SK-N-SH (cell line): ENCODE measurements around the gene LCN1. TPM values are rescaled to one million over a fixed set of nuclear protein-coding genes. Genes with fewer than 3 reads are reported as not detected.
A peak's percentile ranks its signal among the peaks of the same experiment; 100 is the strongest.

Source experiments
- CTCF ChIA-PET: fragments of 300-600, 350-600 bp; formaldehyde crosslinking; extraction: SDS; loops from one replicate; lab custom pipeline; 2021; lab: Yijun Ruan, JAX
- POLR2A ChIA-PET: fragments of 350-600 bp; sonication (Branson Sonifier 250); formaldehyde crosslinking; extraction: SDS; loops from one replicate; lab custom pipeline; 2020; ENCODE audit warnings: antibody characterized with exemption, inconsistent platforms; lab: Yijun Ruan, JAX
- DNase-seq: peaks from one replicate; pipeline ENCODE4 v3.0.0; 2012
- H2AFZ ChIP-seq: fragments of 200-600 bp; sonication (generic); 2 replicates; pipeline ENCODE4 v1.8.1; 2016; ENCODE audit warnings: antibody characterized with exemption, mild to moderate bottlenecking, low read depth
- H3F3A ChIP-seq: fragments of 200-600 bp; sonication (generic); replicated peaks from 2 replicates; pipeline ENCODE3; 2016; ENCODE audit warnings: antibody characterized with exemption, mild to moderate bottlenecking; ENCODE audit not compliant: insufficient read depth
- H3K27ac ChIP-seq, 2 experiments: fragments of 200-500 bp in 1 of 2; fragments of 200-600 bp in 1 of 2; sonication (Bioruptor generic) in 1 of 2; sonication (generic), shearing (Covaris generic) in 1 of 2; 2 replicates each; pipeline versions ENCODE4 v1.5.1 to v1.6.1; 2014 to 2016; ENCODE audit warnings: low read depth in 2 of 2, inconsistent platforms in 1 of 2, low read length in 1 of 2, mild to moderate bottlenecking in 1 of 2, mixed read lengths in 1 of 2
- H3K27me3 ChIP-seq: fragments of 200-600 bp; sonication (generic), shearing (Covaris generic); 2 replicates; pipeline ENCODE4 v1.6.1; 2016; ENCODE audit warnings: mixed run types; ENCODE audit not compliant: insufficient read depth
- H3K36me3 ChIP-seq, 2 experiments: fragments of 200-500 bp in 1 of 2; fragments of 200-600 bp in 1 of 2; sonication (Bioruptor generic) in 1 of 2; sonication (generic) in 1 of 2; replicated peaks in 1 of 2; 2 replicates each; pipeline versions ENCODE3 to v1.5.1; 2014 to 2016; ENCODE audit warnings: low read length in 1 of 2, mild to moderate bottlenecking in 1 of 2; ENCODE audit not compliant: insufficient read depth in 2 of 2, control insufficient read depth in 1 of 2
- H3K4me1 ChIP-seq, 2 experiments: fragments of 200-500 bp in 1 of 2; fragments of 200-600 bp in 1 of 2; sonication (Bioruptor generic) in 1 of 2; sonication (generic), shearing (Covaris generic) in 1 of 2; 2 replicates each; pipeline versions ENCODE4 v1.5.1 to v1.6.1; 2014 to 2016; ENCODE audit warnings: low read depth in 1 of 2, low read length in 1 of 2, mixed run types in 1 of 2; ENCODE audit not compliant: insufficient read depth in 2 of 2, control insufficient read depth in 1 of 2
- H3K4me2 ChIP-seq: fragments of 200-600 bp; sonication (generic), shearing (Covaris generic); 2 replicates; pipeline ENCODE4 v1.6.1; 2017; ENCODE audit warnings: mixed run types
- H3K4me3 ChIP-seq, 2 experiments: fragments of 200-500 bp in 1 of 2; fragments of 200-600 bp in 1 of 2; sonication (Bioruptor generic) in 1 of 2; sonication (generic), shearing (Covaris generic) in 1 of 2; 2 replicates each; pipeline versions ENCODE4 v1.5.1 to v1.8.1; 2014 to 2016; ENCODE audit warnings: low read depth in 2 of 2, inconsistent platforms in 1 of 2, low read length in 1 of 2, mild to moderate bottlenecking in 1 of 2, mixed read lengths in 1 of 2, moderate library complexity in 1 of 2
- H3K79me2 ChIP-seq: fragments of 200-600 bp; sonication (generic); 2 replicates; pipeline ENCODE4 v1.8.1; 2017; ENCODE audit warnings: mild to moderate bottlenecking; ENCODE audit not compliant: insufficient read depth
- H3K9ac ChIP-seq: fragments of 200-600 bp; sonication (generic); 2 replicates; pipeline ENCODE4 v1.6.1; 2017; ENCODE audit warnings: mixed run types
- H3K9me2 ChIP-seq: fragments of 200-600 bp; sonication (generic); 2 replicates; pipeline ENCODE4 v1.6.1; 2017; ENCODE audit warnings: mixed run types
- H3K9me3 ChIP-seq: fragments of 200-600 bp; sonication (generic); 2 replicates; pipeline ENCODE4 v1.6.1; 2017; ENCODE audit warnings: mixed run types, mild to moderate bottlenecking, moderate library complexity
- H4K20me1 ChIP-seq: fragments of 200-600 bp; sonication (generic); 2 replicates; pipeline ENCODE4 v1.6.1; 2017; ENCODE audit warnings: mild to moderate bottlenecking, mixed run types; ENCODE audit not compliant: insufficient read depth
- CHD2 ChIP-seq: fragments of 150-350 bp; IDR thresholded peaks from 2 replicates; pipeline ENCODE4 v1.6.1; 2018; ENCODE audit warnings: low read length; ENCODE audit not compliant: partially characterized antibody
- ELF1 ChIP-seq: IDR thresholded peaks from 2 replicates; pipeline ENCODE4 v1.4.0; 2012
- FOSL2 ChIP-seq: IDR thresholded peaks from 2 replicates; pipeline ENCODE4 v1.4.0; 2012; ENCODE audit warnings: low read depth, mild to moderate bottlenecking, moderate library complexity, borderline replicate concordance
- FOXM1 ChIP-seq: IDR thresholded peaks from 2 replicates; pipeline ENCODE4 v1.4.0; 2012; ENCODE audit warnings: low read depth, mild to moderate bottlenecking
- GATA2 ChIP-seq: sonication (generic); formaldehyde crosslinking; IDR thresholded peaks from 2 replicates; pipeline ENCODE4 v1.5.0; 2020; ENCODE audit warnings: mild to moderate bottlenecking, missing genetic modification reagents
- MXI1 ChIP-seq: IDR thresholded peaks from 2 replicates; pipeline ENCODE4 v1.6.1; 2012; ENCODE audit warnings: mild to moderate bottlenecking, low read depth, low read length, improper control_type of control experiment
- NFIC ChIP-seq: IDR thresholded peaks from 2 replicates; pipeline ENCODE4 v1.4.0; 2012; ENCODE audit warnings: borderline replicate concordance
- NRF1 ChIP-seq: IDR thresholded peaks from 2 replicates; pipeline ENCODE4 v1.6.1; 2012; ENCODE audit warnings: low read depth, mild to moderate bottlenecking, low read length
- POLR2AphosphoS5 ChIP-seq: IDR thresholded peaks from 2 replicates; pipeline ENCODE4 v1.6.1; 2012; ENCODE audit warnings: low read depth, low read length
- RAD21 ChIP-seq: IDR thresholded peaks from 2 replicates; pipeline ENCODE4 v1.6.1; 2012; ENCODE audit warnings: mild to moderate bottlenecking, low read length
- RCOR1 ChIP-seq: fragments of 150-350 bp; IDR thresholded peaks from 2 replicates; pipeline ENCODE4 v1.6.1; 2017; ENCODE audit warnings: antibody characterized with exemption, low read length
- RFX5 ChIP-seq: IDR thresholded peaks from 2 replicates; pipeline ENCODE4 v1.6.1; 2012; ENCODE audit warnings: mild to moderate bottlenecking, improper control_type of control experiment, low read length
- SIN3A ChIP-seq: IDR thresholded peaks from 2 replicates; pipeline ENCODE4 v1.6.1; 2012; ENCODE audit warnings: low read depth, mild to moderate bottlenecking, low read length, moderate library complexity, borderline replicate concordance
- SMC3 ChIP-seq: IDR thresholded peaks from 2 replicates; pipeline ENCODE4 v1.6.1; 2012; ENCODE audit warnings: low read depth, low read length, improper control_type of control experiment
- TAF1 ChIP-seq: IDR thresholded peaks from 2 replicates; pipeline ENCODE4 v1.6.1; 2012; ENCODE audit warnings: low read depth, mild to moderate bottlenecking, low read length, moderate library complexity, borderline replicate concordance
- TCF12 ChIP-seq: IDR thresholded peaks from 2 replicates; pipeline ENCODE4 v1.4.0; 2012
- YY1 ChIP-seq: IDR thresholded peaks from 2 replicates; pipeline ENCODE4 v1.4.0; 2012; ENCODE audit warnings: low read depth, mild to moderate bottlenecking
- WGBS: methylation state at CpG from one replicate; pipeline ENCODE4 v1.1.6; 2017; ENCODE audit warnings: low lambda C conversion rate; 5-methylcytosine and 5-hydroxymethylcytosine counted together
- polyA plus RNA-seq, 3 experiments: library from polyadenylated mRNA; depleted of rRNA; stranded (reverse); fragments of >200 nt; gene quantifications; 2 replicates each; pipeline ENCODE4 v1.2.3, GENCODE V29; 2012
- TF ChIP-seq, protein P1 (sequence below): IDR thresholded peaks from 2 replicates; pipeline ENCODE4 v1.4.0; 2012; ENCODE audit warnings: low read depth
- TF ChIP-seq, protein P2 (sequence below): fragments of 150-350 bp; IDR thresholded peaks from 2 replicates; pipeline ENCODE4 v1.6.1; 2016; ENCODE audit warnings: mild to moderate bottlenecking, low read depth, low read length
- TF ChIP-seq, protein P3 (sequence below): fragments of 150-350 bp; IDR thresholded peaks from 2 replicates; pipeline ENCODE4 v1.6.1; 2017; ENCODE audit warnings: antibody characterized with exemption, low read length, low read depth, borderline replicate concordance
- TF ChIP-seq, protein P4 (sequence below): IDR thresholded peaks from 2 replicates; pipeline ENCODE4 v1.6.1; 2012; ENCODE audit warnings: mild to moderate bottlenecking, low read depth, low read length, moderate library complexity
- TF ChIP-seq, protein P5 (sequence below): IDR thresholded peaks from 2 replicates; pipeline ENCODE4 v1.4.0; 2012; ENCODE audit warnings: low read depth, borderline replicate concordance
- TF ChIP-seq, protein P6 (sequence below): IDR thresholded peaks from 2 replicates; pipeline ENCODE4; 2012

Gene LCN1
- polyA plus RNA-seq, 1 of the 3 experiments (the other 2 are of a cell fraction), result not detected

DNA sequence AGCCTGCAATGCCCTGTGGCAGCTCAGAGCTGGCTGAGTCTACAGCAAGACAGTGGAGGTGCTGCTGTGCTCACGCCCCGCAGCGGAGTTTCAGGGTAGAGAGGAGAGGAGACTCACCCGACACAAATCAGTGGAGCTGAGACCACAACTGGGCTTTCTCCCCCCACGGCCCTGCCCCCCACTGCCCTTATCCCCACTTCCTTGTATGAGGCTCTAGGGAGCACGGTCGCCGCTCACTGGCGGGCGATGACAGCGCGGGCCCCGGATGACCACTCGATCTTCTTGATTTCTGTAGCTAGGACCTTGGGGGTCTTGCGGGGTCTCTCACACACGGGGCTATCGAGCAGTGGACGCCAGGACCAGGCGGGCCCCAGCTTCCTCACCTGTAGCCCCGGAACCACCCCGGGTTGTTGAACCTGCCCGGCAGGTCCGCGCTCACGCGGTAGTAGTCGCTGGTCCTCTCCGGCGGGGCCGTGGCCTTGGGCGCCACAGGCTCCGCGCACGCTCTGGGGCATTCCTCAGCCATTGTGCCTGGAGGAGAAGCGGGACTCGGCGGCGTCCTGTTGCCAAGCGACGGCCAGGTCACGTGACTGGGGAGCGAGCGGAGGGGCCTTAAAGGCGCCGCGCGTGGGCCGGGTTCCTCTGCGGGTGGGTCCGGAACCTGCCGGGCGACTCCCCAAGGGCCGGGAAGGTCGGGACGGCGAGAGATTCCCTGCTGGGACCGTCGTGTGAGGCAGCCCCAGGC lies 21.7 kb upstream of the LCN1 start:
- Histone ChIP-seq H3K9me2 (no peaks in the 10 kb centered on the region), H3K4me2 (peak overlapping the region; percentile 100), H3K27me3 (no peaks in the 10 kb centered on the region), H3K79me2 (peaks cover 19% of the 10 kb centered on the region), H3K27ac (peak overlapping the region; percentile 60 to 69; a peak in 2 of 4 replicates), H3F3A (no peaks in the 10 kb centered on the region), H3K9ac (peak overlapping the region; percentile 91), H3K9me3 (no peaks in the 10 kb centered on the region), H3K4me3 (peak overlapping the region; percentile 95 to 96), H2AFZ (peak overlapping the region; percentile 98), H3K4me1 (peaks cover 6 to 19% of the 10 kb centered on the region in 2 experiments; a peak in 3 of 4 replicates), H3K36me3 (peaks cover 0 to 27% of the 10 kb centered on the region in 2 experiments), H4K20me1 (peaks cover 11% of the 10 kb centered on the region)
- WGBS, result no CpG with 5 or more reads among the region's 58 CpGs
- CTCF ChIA-PET, result interaction anchor here (0.7 to 3.9 kb wide), 8 partner anchors 10 to 91 kb away, joined by 3 to 23 read pairs (median 5); no protein-coding TSS in a partner anchor
- TF ChIP-seq TCF12, result no peak
- TF ChIP-seq, protein P1, sequence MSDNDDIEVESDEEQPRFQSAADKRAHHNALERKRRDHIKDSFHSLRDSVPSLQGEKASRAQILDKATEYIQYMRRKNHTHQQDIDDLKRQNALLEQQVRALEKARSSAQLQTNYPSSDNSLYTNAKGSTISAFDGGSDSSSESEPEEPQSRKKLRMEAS, result peak; percentile 87
- no peak for TF ChIP-seq NFIC
- TF ChIP-seq FOXM1, result no peak
- TF ChIP-seq, protein P2, sequence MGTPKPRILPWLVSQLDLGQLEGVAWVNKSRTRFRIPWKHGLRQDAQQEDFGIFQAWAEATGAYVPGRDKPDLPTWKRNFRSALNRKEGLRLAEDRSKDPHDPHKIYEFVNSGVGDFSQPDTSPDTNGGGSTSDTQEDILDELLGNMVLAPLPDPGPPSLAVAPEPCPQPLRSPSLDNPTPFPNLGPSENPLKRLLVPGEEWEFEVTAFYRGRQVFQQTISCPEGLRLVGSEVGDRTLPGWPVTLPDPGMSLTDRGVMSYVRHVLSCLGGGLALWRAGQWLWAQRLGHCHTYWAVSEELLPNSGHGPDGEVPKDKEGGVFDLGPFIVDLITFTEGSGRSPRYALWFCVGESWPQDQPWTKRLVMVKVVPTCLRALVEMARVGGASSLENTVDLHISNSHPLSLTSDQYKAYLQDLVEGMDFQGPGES, result no peak
- TF ChIP-seq, protein P3, sequence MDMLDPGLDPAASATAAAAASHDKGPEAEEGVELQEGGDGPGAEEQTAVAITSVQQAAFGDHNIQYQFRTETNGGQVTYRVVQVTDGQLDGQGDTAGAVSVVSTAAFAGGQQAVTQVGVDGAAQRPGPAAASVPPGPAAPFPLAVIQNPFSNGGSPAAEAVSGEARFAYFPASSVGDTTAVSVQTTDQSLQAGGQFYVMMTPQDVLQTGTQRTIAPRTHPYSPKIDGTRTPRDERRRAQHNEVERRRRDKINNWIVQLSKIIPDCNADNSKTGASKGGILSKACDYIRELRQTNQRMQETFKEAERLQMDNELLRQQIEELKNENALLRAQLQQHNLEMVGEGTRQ, result peak; percentile 82
- TF ChIP-seq, protein P4, sequence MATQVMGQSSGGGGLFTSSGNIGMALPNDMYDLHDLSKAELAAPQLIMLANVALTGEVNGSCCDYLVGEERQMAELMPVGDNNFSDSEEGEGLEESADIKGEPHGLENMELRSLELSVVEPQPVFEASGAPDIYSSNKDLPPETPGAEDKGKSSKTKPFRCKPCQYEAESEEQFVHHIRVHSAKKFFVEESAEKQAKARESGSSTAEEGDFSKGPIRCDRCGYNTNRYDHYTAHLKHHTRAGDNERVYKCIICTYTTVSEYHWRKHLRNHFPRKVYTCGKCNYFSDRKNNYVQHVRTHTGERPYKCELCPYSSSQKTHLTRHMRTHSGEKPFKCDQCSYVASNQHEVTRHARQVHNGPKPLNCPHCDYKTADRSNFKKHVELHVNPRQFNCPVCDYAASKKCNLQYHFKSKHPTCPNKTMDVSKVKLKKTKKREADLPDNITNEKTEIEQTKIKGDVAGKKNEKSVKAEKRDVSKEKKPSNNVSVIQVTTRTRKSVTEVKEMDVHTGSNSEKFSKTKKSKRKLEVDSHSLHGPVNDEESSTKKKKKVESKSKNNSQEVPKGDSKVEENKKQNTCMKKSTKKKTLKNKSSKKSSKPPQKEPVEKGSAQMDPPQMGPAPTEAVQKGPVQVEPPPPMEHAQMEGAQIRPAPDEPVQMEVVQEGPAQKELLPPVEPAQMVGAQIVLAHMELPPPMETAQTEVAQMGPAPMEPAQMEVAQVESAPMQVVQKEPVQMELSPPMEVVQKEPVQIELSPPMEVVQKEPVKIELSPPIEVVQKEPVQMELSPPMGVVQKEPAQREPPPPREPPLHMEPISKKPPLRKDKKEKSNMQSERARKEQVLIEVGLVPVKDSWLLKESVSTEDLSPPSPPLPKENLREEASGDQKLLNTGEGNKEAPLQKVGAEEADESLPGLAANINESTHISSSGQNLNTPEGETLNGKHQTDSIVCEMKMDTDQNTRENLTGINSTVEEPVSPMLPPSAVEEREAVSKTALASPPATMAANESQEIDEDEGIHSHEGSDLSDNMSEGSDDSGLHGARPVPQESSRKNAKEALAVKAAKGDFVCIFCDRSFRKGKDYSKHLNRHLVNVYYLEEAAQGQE, result no peak
- TF ChIP-seq, protein P5, sequence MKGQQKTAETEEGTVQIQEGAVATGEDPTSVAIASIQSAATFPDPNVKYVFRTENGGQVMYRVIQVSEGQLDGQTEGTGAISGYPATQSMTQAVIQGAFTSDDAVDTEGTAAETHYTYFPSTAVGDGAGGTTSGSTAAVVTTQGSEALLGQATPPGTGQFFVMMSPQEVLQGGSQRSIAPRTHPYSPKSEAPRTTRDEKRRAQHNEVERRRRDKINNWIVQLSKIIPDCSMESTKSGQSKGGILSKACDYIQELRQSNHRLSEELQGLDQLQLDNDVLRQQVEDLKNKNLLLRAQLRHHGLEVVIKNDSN, result peak; percentile 99
- peak; percentile 88 for TF ChIP-seq SIN3A
- peak; percentile 88 for TF ChIP-seq MXI1
- TF ChIP-seq ELF1, result no peak
- TF ChIP-seq RFX5, result no peak
- peak; percentile 63; the same call in 1 of the 2 replicates for TF ChIP-seq TAF1
- TF ChIP-seq SMC3, result no peak
- TF ChIP-seq CHD2, result no peak
- no peak for TF ChIP-seq POLR2AphosphoS5
- no peak for TF ChIP-seq GATA2
- TF ChIP-seq YY1, result peak; percentile 72; the same call in 1 of the 2 replicates
- TF ChIP-seq RAD21, result no peak
- TF ChIP-seq NRF1, result 0 out of 2 replicates have a peak, but pooled peaks have one; percentile 10
- TF ChIP-seq RCOR1, result no peak
- TF ChIP-seq, protein P6, sequence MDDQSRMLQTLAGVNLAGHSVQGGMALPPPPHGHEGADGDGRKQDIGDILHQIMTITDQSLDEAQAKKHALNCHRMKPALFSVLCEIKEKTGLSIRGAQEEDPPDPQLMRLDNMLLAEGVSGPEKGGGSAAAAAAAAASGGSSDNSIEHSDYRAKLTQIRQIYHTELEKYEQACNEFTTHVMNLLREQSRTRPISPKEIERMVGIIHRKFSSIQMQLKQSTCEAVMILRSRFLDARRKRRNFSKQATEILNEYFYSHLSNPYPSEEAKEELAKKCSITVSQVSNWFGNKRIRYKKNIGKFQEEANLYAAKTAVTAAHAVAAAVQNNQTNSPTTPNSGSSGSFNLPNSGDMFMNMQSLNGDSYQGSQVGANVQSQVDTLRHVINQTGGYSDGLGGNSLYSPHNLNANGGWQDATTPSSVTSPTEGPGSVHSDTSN, result no peak
- no peak for TF ChIP-seq FOSL2
- POLR2A ChIA-PET, result interaction anchor here (2.0 kb wide), 1 partner anchor 19 kb away, joined by 9 read pairs; no protein-coding TSS in a partner anchor
- DNase-seq, result peak; percentile 90
